Right ventricle myocardium inferior (tissue), 1 donor: ENCODE measurements around the gene PACS2. TPM values are rescaled to one million over a fixed set of nuclear protein-coding genes. Genes with fewer than 3 reads are reported as not detected.
A peak's percentile ranks its signal among the peaks of the same experiment; 100 is the strongest.

ENCODE experiments used
- ATAC-seq: fragments of 200-7000 bp; cut with Tn5 transposase; one replicate; pipeline ENCODE4 v1.9.1; 2020; ENCODE audit warnings: mild to moderate bottlenecking, moderate library complexity
- DNase-seq: peaks from one replicate; pipeline ENCODE4 v3.0.0; 2021; ENCODE audit errors: missing footprints
- intact Hi-C: fragments of 100-400 bp; cut with DNase I; formaldehyde crosslinking; loops from one replicate; pipeline ENCODE4 v1.11.0; 2022
- total RNA-seq: library from RNA; stranded (reverse); fragmentation: NEBNext Ultra II Directional; extraction: Animal tissue kit (Norgen Biotek cat#: 25700); gene quantifications from one replicate; pipeline ENCODE4 v1.2.1, GENCODE V29; 2021
- donor health status: DM: no; HTN: yes; CAD: no; lungs with severe emphysema.

The PACS2 gene
- total RNA-seq, 1 donor from 2014 or later: 69.1 TPM

GRCh38 chr14:105420974-105421674, 106.6 kb downstream of the PACS2 start:
- intact Hi-C loops: no loop called here
- DNase-seq: no peak
- peak; percentile 12 for ATAC-seq

GRCh38 chr14:105421723-105422615, 107.4 kb downstream of the PACS2 start:
- DNase-seq (no peak), ATAC-seq (no peak)
- intact Hi-C loops: no loop called here

- peak; percentile 20 for ATAC-seq
- intact Hi-C loops: no loop called here
- DNase-seq: no peak
Observed at GRCh38 chr14:105422695-105423487, 108.3 kb downstream of the PACS2 start.

- intact Hi-C loops: no loop called here
- ATAC-seq (no peak), DNase-seq (no peak)
Observed at GRCh38 chr14:105423488-105424195, 109.1 kb downstream of the PACS2 start.

- ATAC-seq: no peak
Observed at GRCh38 chr14:105424861-105425260, 110.3 kb downstream of the PACS2 start.

GRCh38 chr14:105425823-105426247, 111.3 kb downstream of the PACS2 start:
- DNase-seq (no peak), ATAC-seq (no peak)
- intact Hi-C loops: no loop called here

More at GRCh38 chr14:105424861-105425260, 110.3 kb downstream of the PACS2 start:
- DNase-seq: no peak
- intact Hi-C loops: no loop called here

- no peak for DNase-seq
- intact Hi-C loops: no loop called here
- ATAC-seq: no peak
Observed at GRCh38 chr14:105426416-105427130, 112.0 kb downstream of the PACS2 start.

- intact Hi-C loops: no loop called here
- DNase-seq (no peak), ATAC-seq (no peak)
Observed at GRCh38 chr14:105427412-105427811, 112.9 kb downstream of the PACS2 start.

GRCh38 chr14:105427936-105428485, 113.5 kb downstream of the PACS2 start:
- ATAC-seq (no peak), DNase-seq (no peak)
- intact Hi-C loops: no loop called here

- intact Hi-C loops: no loop called here
- ATAC-seq (no peak), DNase-seq (no peak)
Observed at GRCh38 chr14:105430042-105430441, 115.5 kb downstream of the PACS2 start.

GRCh38 chr14:105430565-105430964, 116.0 kb downstream of the PACS2 start:
- intact Hi-C loops: no loop called here
- DNase-seq (no peak), ATAC-seq (no peak)

- ATAC-seq: no peak
- intact Hi-C loops: no loop called here
Observed at GRCh38 chr14:105431256-105431655, 116.7 kb downstream of the PACS2 start.

GRCh38 chr14:105432657-105433056, 118.1 kb downstream of the PACS2 start:
- no peak for DNase-seq
- no peak for ATAC-seq
- intact Hi-C loops: no loop called here

More at GRCh38 chr14:105431256-105431655, 116.7 kb downstream of the PACS2 start:
- DNase-seq: no peak

- ATAC-seq (no peak), DNase-seq (no peak)
- intact Hi-C loops: no loop called here
Observed at GRCh38 chr14:105433161-105433605, 118.6 kb downstream of the PACS2 start.

GRCh38 chr14:105436402-105436801, 121.9 kb downstream of the PACS2 start:
- ATAC-seq (no peak), DNase-seq (no peak)
- intact Hi-C loops: no loop called here

GRCh38 chr14:105436891-105437722, 122.6 kb downstream of the PACS2 start:
- no peak for ATAC-seq
- intact Hi-C loops: no loop called here
- DNase-seq: peak; percentile 49
